Neuron (in vitro differentiated cells): ENCODE data around the gene PRRG2.

Source experiments
- H2AFZ ChIP-seq: one replicate; pipeline ENCODE4 v1.6.1; 2013; ENCODE audit warnings: low read depth, mild to moderate bottlenecking, inconsistent platforms, low read length, moderate library complexity
- H3K27me3 ChIP-seq: one replicate; pipeline ENCODE4 v1.6.1; 2013; ENCODE audit warnings: low read length; ENCODE audit not compliant: insufficient read depth
- H3K36me3 ChIP-seq: one replicate; pipeline ENCODE4 v1.6.1; 2013; ENCODE audit warnings: low read length; ENCODE audit not compliant: insufficient read depth
- H3K4me1 ChIP-seq: one replicate; pipeline ENCODE4 v1.6.1; 2013; ENCODE audit warnings: low read length; ENCODE audit not compliant: insufficient read depth
- H3K4me3 ChIP-seq: 2 replicates; pipeline ENCODE4 v1.5.1; 2013; ENCODE audit warnings: mild to moderate bottlenecking, low read length, moderate library complexity
- H3K9me3 ChIP-seq: one replicate; pipeline ENCODE4 v1.6.1; 2013; ENCODE audit warnings: low read length

Gene PRRG2

DNA sequence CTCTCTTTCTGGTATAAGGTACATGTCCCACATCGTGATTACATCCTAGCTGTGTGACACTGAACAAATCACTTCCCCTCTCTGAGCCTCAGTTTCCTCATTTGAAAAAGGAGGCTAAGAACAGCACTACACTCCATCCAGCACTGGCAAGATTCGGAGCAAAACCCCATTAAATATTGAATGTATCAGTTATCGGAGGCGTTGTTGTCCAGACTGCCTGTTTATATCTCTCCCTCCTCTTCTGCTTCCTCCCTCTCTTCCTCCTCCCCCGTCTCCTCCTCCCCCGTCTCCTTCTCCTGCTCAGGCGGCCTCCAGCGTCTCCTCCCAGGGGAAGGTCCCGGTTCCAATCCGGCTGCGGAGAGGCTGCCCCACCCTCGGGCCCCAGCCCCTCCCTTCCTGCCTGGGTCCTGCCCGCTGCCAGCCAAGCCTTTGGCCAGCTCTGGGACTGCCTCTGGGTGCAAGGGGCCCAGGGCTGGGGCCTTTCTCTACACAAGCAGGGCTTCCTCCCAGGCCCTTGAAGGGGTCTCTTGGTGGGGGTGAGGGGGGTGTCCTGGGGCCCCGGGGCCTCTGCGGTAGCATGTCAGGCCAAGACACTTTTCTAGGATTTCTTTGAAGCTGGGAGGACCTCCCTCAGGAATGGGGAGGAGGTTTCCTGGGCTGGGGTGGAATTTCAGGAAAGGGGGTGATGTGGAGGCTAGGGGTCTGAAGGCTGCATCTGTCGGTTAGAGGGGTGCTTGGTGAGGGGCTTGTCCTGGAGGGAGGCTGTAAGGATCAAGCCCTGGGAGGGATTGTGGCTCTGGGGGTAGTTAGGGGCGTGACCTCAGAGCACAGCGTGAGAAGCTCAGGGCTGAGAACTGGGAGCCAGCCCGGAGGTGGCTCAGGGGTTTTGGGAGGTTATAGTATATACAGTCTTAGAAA is 57.0 kb downstream of the PRRG2 start:
- Histone ChIP-seq H3K4me3 (no peak overlapping the region), H3K9me3 (no peaks in the 10 kb centered on the region), H3K4me1 (peaks cover 38% of the 10 kb centered on the region), H3K36me3 (no peaks in the 10 kb centered on the region), H2AFZ (no peak overlapping the region), H3K27me3 (no peaks in the 10 kb centered on the region)

GRCh38 chr19:49639401-49640112 is 58.4 kb downstream of the PRRG2 start:
- no peaks in the 10 kb centered on the region for H3K9me3 ChIP-seq
- peaks cover 45% of the 10 kb centered on the region for H3K4me1 ChIP-seq
- H3K27me3 ChIP-seq: no peaks in the 10 kb centered on the region
- H2AFZ ChIP-seq: peak overlapping the region; percentile 23
- peaks cover 4% of the 10 kb centered on the region for H3K36me3 ChIP-seq
- H3K4me3 ChIP-seq: peak overlapping the region; percentile 33

DNA sequence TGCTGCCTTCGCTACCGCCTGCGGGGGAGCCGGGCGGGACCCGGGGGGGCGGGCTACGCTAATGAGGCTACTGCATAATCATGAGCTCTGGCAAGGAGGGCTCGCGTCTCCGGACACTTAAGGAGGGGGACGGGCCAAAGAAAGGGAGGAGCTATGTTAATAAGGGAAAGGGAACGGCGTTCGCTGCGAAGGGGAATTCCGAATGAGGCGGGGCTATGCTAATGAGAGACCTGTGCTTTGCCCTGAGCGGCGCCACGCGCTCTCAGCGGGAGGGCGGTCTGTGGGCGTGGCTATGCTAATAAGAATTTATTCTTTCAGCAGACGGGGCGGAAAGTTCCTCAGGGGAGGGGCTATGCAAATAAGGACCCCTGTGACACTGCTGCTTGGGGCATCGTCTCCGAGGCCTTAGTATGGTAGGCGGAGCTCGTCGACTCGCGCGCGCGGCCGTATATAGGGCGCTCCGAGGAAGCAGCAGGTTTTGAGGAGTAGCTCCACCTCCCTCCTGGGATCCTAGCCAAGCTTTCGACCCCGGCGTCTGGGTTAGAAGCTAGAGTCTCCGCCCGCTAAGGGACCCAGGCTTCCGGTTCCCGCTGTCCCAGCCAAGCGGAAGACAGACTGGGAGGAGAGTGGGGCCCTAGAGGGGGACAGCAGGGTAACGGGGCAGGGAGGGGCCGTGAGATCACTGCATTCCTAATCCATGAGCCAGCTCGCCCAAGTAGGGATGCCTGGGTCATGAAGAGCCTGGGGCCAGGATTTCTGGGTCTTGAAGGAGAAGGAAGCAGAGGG is 59.2 kb downstream of the PRRG2 start, which contains the start of gene RRAS:
Gene RRAS (minus strand): TSS at position 31 of the 786 bp plus-strand sequence. CDS start 45 bp downstream, outside the sequence.
- H3K36me3 ChIP-seq: peaks cover 10% of the 10 kb centered on the region
- H3K4me1 ChIP-seq: peaks cover 45% of the 10 kb centered on the region
- H2AFZ ChIP-seq: peak within 1 kb of the TSS; percentile 23
- no peaks in the 10 kb centered on the region for H3K27me3 ChIP-seq
- no peaks in the 10 kb centered on the region for H3K9me3 ChIP-seq
- H3K4me3 ChIP-seq: peak within 1 kb of the TSS; percentile 60
